ENCODE measurements around the gene TFDP1.
"Not testable (repeated sequence)": the region's sequence is repeated elsewhere in the genome, so short reads cannot be mapped to it uniquely, and the experiment has no call there.

The TFDP1 gene

GRCh38 chr13:113617961-113618360, 33.4 kb downstream of the TFDP1 start:
- DNase-seq (ENCODE audit: low spot score), result no peak

DNA sequence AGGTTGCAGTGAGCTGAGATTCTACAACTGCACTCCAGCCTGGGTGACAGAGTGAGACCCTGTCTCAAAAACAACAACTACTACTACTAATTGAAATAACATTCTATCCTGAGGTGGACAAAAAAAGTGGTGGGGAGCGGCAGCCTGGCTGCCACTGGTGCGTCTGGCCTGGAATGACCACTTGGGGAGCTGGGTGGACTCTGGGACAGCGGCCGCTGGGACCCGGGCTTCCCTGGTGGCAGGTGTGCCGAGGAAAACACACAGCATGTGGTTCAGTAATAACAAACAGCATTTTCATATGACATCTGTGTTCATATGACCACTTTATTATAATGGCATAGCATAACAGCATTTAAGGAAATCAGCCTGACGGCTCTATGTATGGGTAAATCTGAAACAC, 33.9 kb downstream of the TFDP1 start:
- no peak for DNase-seq (ENCODE audit: low spot score)

GRCh38 chr13:113620036-113620796, 35.7 kb downstream of the TFDP1 start:
- DNase-seq (ENCODE audit: low spot score), result no peak

DNA sequence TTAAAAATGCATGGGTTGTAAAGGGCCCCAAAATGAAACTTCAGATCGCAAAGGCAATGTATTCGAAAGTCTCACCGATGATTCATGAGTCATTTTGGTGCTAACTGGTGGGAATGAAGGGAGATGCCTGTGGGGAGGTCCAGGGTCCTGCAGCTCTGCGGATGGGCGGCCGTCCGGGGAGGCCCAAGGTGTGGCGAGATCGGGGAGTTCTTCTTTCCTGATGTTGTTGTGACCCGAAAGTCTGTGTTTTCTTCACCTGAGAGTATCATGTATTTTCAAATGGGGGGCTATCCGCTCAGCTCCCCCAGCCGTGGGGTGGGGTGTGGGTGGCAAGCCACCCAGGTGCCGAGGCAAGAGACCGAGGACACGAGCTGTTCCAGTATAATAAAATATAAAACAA, 36.5 kb downstream of the TFDP1 start:
- no peak for DNase-seq (ENCODE audit: low spot score)

GRCh38 chr13:113621498-113621897, 36.9 kb downstream of the TFDP1 start:
- DNase-seq (ENCODE audit: low spot score), result not testable (repeated sequence)

- not testable (repeated sequence) for DNase-seq (ENCODE audit: low spot score)
Observed at GRCh38 chr13:113621986-113622550, 37.5 kb downstream of the TFDP1 start.

GRCh38 chr13:113622791-113623490, 38.4 kb downstream of the TFDP1 start:
- DNase-seq (ENCODE audit: low spot score), result no peak

GRCh38 chr13:113623491-113624234, 39.1 kb downstream of the TFDP1 start:
- no peak for DNase-seq (ENCODE audit: low spot score)

GRCh38 chr13:113624235-113624587, 39.7 kb downstream of the TFDP1 start:
- DNase-seq (ENCODE audit: low spot score), result no peak

GRCh38 chr13:113624640-113625304, 40.2 kb downstream of the TFDP1 start:
- not testable (repeated sequence) for DNase-seq (ENCODE audit: low spot score)

- no peak for DNase-seq (ENCODE audit: low spot score)
Observed at GRCh38 chr13:113625965-113626721, 41.6 kb downstream of the TFDP1 start.

DNA sequence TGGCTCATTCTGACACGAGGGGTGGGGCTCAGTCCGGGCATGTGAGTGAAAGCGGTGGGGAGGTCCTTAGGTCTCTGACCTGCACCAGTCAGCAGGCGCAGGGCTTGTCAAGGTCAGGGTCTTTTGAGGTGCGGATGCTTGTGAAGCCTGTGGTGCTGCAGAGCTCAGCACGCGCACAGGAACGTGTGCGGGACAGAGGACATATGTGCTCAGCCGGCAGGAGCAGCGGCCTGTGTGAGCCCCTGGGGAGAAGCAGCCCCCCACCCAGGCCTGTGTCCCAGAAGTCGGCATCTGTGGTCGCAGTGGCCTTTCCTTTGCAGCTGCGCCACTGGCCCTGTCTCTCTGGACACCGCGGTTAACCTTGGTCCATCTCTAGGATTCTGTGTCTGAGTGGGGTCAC, 42.6 kb downstream of the TFDP1 start:
- no peak for DNase-seq (ENCODE audit: low spot score)

DNA sequence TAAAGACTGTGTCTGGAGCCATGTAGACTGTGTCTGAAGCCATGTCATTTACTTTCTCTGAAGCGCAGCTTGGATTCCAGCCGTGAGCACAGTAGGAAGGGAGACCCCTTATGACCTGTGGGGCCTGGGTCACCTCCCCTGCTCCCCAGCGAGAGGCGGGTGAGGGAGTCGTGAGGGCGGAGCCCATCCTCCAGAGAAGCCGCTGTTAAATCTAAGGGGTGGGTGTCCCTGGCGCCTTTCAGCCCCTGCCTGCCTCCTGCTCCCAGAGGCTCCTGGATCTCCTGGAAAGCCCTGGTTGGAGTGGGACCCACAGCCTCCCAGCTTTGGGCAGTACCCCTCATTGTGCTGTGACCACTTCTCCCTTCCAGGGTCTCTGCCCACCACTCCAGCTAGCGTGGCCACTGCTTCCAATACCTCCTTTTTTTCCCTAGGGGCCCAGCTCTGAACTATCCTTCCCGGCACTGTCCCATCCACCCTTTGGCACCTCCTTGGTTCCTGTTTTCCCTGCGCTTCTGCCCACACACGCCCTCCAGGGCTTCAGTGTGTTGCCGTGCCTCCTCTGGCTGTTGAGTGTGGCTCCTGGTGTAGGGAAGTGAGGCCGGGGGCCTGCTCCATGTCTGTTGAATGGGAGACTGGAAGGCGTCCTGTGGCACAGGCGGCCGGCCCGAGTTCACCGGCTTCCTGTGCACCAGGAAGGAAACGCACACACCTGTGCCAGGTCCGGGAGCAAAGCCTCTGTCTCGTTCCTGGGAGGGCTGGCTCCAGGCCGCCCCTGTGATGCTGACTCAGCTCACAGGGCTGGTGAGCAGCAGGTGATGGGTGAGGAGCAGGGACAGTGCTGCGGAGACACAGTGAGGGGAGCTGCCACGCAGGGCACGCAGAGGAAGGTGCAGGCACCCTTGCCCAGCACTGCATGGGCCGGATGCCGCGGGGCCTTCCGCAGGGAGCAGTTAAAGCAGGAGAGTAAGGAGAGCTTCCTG, 44.0 kb downstream of the TFDP1 start:
- no peak for DNase-seq (ENCODE audit: low spot score)

- DNase-seq (ENCODE audit: low spot score), result no peak
Observed at GRCh38 chr13:113629866-113630265, 45.3 kb downstream of the TFDP1 start.

GRCh38 chr13:113630296-113630695, 45.7 kb downstream of the TFDP1 start:
- no peak for DNase-seq (ENCODE audit: low spot score)

DNA sequence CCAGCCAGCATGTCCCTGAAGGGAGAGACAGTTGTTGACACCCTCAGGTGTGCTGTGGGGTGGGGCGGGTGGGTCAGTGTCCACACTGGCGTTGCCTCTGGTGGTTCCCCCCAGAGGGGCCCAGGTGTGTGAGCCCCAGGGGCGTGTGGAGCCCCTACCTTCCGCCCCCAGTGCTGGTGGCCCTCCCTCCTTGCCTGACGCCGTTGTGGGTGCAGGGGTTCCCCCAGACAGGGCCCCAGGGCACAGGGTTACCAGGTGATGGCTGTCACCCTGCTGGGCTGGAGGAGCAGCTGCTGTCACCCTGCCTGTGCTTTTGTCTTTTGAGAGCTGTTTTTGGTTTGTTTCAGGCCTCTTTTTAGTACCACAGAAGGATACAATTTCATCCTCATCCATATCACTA, 46.3 kb downstream of the TFDP1 start:
- DNase-seq (ENCODE audit: low spot score), result no peak

DNA sequence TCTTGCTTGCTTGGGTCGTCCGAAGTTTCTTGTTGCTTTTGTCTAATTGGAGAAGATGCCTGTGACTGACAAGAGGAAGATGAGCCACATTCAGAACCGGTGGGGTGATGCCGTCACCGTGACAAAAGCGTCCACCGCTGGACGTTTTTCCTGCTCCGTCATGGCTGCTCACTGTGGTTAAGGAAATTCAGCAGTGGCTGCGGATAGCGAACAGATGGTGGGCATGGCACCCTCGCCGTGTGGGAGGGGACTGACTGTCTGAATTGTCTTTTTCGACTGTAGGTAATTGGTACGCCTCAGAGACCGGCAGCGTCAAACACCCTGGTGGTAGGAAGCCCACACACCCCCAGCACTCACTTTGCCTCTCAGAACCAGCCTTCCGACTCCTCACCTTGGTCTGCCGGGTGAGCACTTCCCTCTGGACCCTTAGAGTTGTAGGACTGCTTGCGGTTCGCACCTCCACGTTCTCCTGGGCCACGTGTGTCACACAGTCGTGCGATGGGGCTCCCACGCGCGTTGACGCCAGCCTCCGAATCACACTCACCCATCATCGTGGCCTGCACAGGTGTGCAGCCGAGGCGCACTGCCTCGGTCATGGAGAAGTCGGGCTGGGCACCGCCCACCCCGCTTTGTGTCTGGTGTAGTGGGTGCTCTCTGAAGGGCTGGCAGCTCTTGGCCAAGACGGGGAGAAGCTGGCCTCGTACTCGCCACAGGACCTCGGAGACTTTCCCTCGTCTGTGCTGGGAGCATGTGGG, 47.0 kb downstream of the TFDP1 start:
- no peak for DNase-seq (ENCODE audit: low spot score)

- DNase-seq (ENCODE audit: low spot score), result no peak
Observed at GRCh38 chr13:113632706-113633484, 48.3 kb downstream of the TFDP1 start.

- DNase-seq (ENCODE audit: low spot score), result no peak
Observed at GRCh38 chr13:113633485-113633873, 48.9 kb downstream of the TFDP1 start.
